Skeletal muscle cell (primary cell): ENCODE measurements around the gene TEF.

Source experiments
- DNase-seq: peaks from one replicate; pipeline ENCODE4 v3.0.0-alpha.2; 2010; ENCODE audit warnings: low read depth
- H3K4me3 ChIP-seq: 2 replicates; pipeline ENCODE4 v1.5.1; 2011; ENCODE audit warnings: low read depth, mild to moderate bottlenecking, control low read depth, low read length, moderate library complexity

Gene TEF

DNA sequence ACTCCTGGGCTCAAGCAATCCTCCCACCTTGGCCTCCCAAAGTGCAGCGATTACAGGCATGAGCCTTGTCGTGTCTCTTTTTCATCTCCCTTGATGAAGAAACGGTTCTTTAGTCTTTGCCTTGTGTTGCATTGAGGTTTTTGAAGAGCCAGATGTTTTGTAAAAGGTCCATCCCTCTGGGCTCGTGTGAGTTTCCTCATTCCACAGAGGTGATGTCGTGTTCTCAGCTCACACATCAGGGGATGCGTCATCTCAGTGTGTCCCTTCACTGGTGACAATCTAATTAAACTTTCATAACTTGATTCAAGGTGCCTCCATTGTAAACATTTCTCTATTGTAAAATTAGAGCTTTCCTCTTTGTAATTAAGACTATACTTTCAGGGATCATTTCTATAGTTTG, 29.7 kb upstream of the TEF start:
- peak; percentile 17 for DNase-seq
- H3K4me3 ChIP-seq, result no peak overlapping the region

DNA sequence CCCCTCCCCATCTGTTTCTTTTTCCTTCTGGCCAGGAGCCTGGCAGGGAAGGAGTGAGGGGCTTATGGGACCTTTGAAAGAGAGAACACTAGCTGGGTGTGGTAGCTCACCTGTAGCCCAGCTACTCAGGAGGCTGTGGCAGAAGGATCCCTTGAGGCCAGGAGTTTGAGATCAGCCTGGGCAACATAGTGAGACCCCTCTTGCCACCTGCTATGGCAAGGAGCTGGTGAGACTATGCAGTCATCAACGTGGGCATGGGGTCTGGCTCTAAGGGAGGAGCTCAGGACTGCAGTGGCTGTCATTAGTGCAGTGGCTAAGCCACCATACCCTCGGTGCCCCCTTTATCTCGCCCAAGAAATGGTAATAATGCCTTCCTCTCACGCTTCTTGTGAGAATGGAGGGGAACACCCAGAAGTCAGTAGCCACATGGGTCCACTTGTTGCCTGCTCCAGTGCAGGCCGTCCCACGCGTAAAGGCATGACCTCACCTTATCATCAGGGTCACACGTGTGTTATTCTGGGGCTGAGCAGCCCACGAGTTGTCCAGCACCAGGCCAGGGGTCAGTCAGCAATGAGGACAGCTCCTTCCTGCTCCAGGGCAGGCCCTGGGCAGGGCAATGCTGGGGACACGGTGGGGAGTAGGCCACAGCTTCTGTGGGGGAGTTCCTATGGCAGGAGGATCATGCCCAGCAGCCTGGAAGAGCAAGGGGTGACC, 27.7 kb upstream of the TEF start:
- H3K4me3 ChIP-seq, result no peak overlapping the region
- no peak for DNase-seq

DNA sequence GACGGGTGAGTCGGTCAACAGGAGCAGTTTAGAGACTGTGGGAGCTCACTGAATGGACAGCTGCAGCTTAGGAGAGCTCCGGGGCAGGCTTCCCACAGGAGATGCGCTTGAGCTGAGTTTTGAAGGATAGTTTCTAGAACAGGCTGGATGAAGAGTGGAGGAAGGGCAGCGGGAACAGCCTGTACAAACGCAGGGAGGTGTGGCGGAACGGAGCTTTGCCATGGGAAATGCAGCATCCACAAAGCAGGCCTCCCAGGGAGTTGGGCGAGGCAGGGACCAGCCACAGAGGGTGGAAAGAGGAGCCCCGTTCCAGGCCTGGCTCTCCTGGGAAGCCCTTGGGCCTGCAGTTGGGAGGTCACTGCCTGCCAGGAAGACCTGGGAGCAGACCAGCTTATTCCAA, 26.8 kb upstream of the TEF start:
- no peak overlapping the region for H3K4me3 ChIP-seq
- no peak for DNase-seq

DNA sequence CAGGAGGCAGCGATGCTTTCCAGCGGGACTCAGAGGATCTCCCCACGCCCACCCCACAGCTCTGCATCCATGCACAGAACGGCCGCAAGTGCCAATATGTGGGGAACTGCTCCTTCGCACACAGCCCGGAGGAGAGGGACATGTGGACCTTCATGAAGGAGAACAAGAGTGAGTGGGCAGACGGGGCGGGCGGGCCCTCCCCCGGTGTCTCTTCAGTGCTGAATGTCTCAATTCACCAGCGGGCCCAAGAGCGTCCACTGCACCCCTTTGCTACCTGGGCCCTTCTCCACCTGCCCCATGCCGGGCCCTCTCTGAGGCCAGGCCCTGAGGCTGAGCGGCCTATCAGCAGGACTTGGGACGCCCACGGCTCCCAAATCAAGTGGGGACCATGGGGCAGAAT, 25.8 kb upstream of the TEF start:
- H3K4me3 ChIP-seq, result no peak overlapping the region
- no peak for DNase-seq

DNA sequence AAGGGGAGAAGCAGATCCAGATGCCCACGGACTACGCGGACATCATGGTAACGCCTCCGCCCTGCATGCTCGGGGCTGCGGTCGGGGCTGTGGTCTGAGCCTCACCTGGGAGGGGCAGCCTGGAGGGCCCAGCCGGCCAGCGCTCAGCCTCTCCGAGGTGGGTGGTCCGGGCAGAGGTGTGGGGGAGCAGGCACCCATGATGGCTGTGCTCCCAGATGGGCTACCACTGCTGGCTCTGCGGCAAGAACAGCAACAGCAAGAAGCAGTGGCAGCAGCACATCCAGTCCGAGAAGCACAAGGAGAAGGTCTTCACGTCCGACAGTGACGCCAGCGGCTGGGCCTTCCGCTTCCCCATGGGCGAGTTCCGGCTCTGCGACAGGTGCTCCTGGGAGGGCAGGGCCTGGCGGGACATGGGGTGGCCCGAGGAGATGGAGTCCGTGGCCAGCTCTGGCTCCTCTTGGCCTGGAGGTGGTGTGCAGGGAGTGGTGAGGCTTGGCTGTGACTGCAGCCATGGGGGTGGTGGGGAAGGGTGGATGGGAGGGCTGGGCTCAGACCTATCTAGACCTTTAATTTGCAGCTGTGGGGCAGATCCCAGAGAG, 25.2 kb upstream of the TEF start:
- no peak overlapping the region for H3K4me3 ChIP-seq

DNA sequence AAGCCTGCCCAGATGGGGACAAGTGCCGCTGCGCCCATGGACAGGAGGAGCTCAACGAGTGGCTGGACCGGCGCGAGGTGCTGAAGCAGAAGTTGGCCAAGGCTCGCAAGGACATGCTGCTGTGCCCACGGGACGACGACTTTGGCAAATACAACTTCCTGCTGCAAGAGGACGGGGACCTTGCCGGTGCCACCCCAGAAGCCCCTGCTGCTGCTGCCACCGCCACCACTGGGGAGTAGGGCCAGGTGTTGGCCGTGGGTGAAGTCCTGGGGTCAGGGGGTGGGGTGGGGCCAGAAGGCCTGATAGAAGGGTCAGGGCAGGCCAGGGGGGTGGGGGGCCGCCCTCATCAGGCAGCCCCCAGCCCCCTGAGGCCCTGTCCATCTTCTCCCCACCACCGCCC, 24.6 kb upstream of the TEF start:
- H3K4me3 ChIP-seq, result no peak overlapping the region
- DNase-seq, result no peak

More for the DNA sequence above, 25.2 kb upstream of the TEF start:
- no peak for DNase-seq

DNA sequence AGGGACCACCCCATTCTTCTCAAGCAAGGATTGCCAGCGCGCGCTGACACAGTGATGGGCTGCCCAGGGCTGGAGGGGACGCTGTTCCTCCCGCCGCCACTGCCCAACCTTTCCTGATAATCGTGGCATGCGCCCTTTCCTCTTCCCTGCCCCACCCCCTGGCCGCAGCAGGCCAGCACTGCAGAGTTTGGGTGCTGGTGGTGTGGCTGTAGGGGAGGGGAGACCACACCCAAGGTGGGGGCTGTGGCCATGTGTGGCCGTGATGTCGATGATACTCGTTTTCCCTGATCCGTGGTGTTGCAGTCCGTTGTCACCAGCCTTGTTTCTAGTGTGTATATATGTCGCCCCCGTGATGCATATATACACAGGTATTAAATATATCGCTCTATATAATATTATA, 22.8 kb upstream of the TEF start:
- no peak overlapping the region for H3K4me3 ChIP-seq
- DNase-seq, result no peak

DNA sequence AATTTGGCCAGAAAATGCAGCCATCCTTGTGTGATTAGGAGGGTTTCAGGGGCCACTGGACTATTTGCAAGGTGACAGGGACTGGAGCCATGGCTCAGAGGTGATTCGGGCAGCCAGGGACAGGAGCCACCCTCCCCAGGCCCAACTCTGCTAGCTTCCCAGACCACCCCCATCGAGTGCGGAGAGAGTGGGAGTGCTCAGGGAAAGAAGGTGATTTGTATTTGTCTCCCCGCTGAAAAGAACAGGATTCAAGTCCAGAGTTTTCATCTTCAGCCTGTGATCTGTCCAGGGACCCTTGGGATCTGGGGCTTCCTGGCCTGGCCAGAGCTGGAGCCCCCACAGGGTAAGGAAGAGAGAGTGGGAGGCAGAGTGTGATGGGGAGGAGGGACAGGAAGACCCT, 22.4 kb upstream of the TEF start:
- no peak overlapping the region for H3K4me3 ChIP-seq
- DNase-seq, result no peak

DNA sequence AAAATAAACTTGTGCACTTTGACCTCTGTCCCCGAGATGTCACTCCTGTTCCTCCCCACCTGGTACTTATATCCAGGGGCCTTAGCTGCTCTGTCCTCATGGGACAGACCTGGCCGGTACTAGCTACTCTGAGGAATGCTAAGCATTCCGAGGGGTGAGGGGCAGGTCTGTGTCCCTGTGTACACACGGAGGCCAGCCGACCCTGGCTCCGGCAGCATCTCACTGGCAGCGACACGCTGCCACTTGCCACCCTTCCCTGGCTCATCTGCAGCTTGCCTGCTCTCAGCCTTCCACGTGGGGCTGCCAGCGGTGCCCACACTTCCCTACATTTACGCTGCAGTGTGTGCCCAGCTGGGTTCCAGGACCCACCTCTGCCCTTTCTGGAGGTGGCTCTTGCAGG, 21.6 kb upstream of the TEF start:
- no peak overlapping the region for H3K4me3 ChIP-seq
- DNase-seq, result no peak

DNA sequence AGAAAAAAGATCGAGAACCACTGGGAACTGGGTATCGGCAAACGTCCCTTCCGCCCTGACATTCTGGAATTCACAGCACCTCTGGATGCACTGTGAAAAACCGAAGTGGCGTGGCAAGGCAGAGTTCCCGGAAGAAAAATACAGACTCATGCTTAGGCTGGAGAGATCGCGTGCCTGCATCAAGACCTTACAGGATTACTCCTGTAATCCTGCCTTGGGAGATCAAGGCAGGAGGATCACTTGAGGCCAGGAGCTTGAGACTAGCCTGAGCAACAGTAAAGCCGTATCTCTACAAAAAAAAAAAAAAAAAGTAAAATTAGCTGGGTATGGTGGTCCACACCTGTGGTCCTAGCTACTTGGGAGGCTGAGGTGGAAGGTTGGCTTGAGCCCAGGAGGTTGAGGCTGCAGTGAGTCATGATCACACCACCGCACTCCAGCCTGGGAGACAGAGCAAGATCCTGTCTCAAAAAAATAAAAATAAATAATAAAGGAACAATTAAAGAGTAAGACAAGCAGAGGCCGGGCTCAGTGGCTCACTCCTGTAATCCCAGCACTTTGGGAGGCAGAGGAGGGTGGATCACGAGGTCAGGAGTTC, 19.9 kb upstream of the TEF start:
- no peak overlapping the region for H3K4me3 ChIP-seq
- DNase-seq, result no peak

DNA sequence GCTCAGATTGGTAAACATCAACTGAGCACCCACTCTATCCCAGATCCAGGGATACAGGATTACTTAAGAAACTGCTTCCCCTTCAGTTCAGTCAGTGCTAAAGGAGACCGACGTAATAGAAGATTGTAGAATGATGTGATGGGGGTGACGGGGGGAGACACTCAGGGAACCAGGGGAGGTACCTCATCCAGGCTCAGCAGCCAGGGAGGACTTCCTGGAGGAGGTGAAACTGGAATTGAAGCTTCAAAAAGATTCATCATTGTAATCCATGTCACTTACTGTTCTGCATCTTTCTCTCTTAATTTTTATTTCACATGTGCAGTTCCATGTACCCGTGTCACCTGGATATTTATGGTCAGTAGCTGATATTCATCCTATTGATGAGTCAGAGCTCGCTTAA, 19.1 kb upstream of the TEF start:
- H3K4me3 ChIP-seq, result no peak overlapping the region
- no peak for DNase-seq

DNA sequence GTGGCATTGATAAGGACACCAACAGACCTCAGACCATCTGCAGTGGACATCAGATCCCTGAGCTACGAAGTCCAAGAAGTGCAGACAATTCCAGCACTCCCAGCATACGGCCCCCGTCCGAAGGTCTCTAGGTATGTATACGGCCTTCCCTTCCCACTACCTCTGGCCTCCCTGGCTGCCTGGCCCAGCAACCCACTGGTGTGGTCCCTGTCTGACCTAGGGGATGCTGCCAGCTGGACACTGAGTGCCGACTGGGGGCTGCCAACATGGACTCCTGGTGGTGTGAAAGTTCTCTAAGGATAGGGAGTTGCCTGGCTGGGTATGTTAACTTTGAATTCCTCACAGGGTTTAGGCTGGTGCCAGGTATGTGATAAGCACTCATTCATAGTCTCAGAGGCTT, 17.5 kb upstream of the TEF start:
- H3K4me3 ChIP-seq, result no peak overlapping the region
- no peak for DNase-seq

DNA sequence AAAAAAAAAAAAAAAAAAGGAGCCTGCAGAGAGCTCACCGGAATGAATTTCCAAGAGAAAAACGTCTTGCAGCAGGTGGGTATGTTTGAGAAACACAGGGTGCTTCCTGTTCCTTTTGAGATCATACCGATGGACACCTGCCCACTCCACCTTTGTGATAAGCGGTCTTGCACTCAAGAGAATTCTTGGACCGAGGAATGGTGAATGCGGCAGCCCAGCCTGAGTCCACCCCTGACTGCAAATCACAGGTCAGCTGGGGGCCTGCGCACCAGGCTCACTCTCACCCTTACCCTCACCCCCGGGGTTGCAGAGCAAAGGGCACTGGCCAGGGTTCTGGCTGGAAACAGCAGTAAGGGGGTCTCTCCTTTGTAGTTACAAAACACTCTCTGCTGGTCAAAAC, 16.8 kb upstream of the TEF start:
- H3K4me3 ChIP-seq, result no peak overlapping the region
- no peak for DNase-seq

DNA sequence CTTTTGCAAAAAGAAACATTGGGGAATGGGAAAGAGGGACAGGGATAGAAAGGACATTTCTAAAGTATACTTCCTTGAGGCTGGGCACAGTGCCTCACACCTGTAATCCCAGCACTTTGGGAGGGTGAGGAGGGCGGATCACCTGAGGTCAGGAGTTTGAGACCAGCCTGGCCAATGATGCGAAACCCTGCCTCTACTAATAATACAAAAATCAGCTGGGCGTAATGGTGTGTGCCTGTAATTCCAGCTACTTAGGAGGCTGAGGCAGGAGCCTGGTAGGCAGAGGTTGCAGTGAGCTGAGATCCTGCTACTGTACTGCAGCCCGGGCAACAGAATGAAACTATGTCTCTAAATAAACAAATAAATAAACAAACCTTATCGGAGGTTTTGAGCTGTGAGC, 16.3 kb upstream of the TEF start:
- DNase-seq, result no peak
- no peak overlapping the region for H3K4me3 ChIP-seq

DNA sequence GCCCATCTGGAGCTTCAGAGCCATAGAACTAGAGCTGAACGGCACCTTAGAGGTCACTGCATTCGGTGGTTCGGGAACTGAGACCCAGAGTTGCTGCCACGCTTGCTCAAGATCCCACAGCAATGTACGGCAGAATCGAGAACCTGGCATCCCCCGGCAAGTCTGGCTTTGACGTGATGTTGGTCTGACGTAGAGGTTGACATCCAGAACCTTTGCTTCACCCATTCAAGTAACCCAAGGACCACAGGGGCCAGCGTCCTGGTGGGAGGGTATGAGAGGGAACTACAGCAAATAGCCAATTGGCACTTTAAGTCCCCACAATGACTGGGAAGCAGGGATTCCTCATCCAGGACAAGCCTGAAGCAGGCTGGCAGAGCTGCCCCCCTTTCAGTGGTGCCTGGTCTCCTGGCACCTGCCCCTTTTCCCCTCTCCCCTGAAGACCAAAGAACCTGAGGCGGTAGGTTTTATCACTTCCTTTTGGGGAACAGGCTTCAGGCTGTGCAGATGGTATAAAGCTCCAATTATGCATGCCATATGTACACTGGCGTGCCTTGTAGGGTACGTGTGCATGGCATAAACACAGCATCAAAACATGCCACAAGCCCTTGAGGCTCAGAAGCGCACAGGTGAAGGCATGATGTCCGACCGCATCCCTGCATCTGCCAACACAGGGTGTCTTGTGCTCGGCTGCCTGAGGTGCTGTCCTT, 15.3 kb upstream of the TEF start:
- DNase-seq, result no peak
- H3K4me3 ChIP-seq, result peak overlapping the region; percentile 9

DNA sequence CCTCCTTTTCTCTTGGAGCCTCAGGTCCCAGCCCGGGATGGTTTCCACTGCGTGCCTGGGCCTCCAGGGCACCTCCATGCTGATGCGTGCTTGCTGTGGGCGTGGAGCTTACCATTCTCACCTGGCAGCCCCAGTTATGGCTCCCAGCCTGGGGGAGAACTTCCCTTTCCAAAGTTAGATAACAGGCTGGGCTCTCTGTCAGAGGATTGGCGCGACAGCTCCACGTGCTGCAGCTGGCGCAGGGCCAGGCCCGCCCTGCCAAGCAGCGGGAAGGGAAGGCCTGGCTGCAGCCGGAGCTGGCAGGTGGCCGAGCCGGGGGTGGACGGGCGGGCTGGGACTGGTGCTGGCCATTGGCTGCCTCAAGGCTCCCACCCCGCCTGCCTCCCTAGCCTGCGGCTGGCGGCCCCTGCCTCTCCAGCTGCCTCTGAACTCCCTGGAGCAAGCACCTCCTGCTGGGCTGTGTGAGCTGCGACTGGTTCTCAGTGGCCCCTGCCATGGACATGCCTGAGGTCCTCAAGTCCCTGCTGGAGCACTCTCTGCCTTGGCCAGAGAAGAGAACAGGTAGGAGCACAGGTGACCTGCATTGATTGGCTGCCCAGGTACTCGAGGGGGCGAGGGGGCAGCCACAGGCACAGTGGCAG, 14.6 kb upstream of the TEF start:
- peak overlapping the region; percentile 17 for H3K4me3 ChIP-seq
- DNase-seq, result peak; percentile 91

DNA sequence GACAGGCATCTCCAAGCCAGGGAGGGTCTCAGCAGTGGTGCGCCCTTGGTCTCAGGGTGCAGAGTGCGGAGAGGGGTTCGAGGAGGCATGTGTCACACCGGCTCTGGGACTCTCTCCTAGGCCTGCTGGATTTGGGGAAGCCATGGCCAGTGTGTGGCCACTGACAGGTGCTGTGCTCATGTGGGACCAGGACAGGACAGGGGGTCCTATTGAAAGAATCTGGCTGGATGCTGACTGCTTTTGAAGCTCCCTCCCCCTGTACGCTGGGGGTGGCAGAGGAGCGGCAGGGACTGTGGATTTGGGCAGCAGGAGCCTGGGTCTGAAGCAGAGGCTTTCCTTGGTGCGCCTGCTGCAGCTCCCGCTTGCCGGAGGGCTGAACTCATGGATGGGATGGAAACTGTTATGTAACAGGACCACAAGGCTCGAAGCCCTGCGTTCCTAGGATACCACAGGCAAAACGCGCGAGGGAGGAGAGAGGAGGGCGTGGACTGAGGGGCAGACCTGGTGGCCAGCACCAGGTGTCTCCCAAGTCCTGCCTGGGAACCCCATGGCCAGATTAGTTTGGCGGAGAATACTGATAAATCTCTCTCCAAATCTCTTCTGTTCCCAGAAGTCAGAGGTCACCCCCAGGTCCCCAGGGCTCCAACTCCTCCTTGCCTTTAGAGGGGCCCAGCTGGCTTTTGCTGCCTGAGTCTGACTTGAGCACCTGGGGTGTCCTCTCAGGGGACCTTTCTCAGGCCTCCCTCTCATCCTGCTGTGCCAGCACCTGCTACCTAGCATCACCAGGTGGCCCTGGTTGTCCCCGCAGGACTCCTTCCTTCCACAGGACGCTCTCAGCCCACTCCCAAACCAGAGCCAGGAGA, 13.8 kb upstream of the TEF start:
- peak overlapping the region; percentile 17 for H3K4me3 ChIP-seq

DNA sequence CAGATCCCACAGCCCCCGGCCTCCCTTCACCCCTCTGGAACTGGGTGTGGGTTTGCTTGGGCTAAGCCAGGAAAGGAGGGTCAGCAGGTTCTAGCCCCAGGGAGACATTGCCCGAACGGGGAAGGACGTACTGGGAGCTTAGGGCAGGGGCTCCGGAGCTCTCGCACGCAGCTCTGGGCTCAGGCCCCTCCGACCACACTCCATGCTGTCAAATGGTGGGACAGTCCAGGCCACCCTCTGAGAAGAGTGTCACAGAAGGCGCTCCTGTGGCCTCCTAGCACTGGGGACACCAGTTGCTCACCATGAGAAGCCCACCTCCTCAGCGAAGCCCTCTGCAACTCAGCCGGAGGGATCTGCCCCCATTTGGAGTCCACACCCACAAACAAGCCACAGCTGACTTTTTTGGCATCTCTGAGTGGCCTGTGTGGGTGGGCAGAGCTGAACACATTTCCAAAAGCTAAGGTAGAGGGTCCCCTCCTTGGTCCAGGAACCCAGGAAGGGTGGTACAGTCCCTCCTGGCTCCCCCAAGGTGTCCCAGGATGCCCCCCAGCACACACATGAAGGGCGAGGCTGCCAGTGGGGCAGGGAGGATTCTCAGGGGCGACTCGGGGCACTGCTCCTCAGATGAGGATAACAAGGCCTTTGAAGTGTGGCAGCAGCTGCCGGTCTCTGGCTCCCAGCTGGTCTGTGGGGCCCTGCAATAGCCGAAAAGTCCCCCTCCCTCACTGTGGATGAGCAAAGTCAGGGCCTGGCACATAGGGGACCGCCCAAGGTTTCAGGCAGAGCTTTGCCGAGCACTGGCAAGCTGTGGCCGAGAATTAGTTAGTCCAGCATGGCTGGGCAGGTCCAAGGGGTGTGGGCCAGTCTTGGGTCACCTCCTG, 13.0 kb upstream of the TEF start:
- H3K4me3 ChIP-seq, result no peak overlapping the region

More for the DNA sequence above, 13.8 kb upstream of the TEF start:
- no peak for DNase-seq

More for the DNA sequence above, 13.0 kb upstream of the TEF start:
- no peak for DNase-seq
